K562 (cell line): ENCODE measurements around the gene TRMT2A. TPM values are rescaled to one million over a fixed set of nuclear protein-coding genes. Genes with fewer than 3 reads are reported as not detected.

Experiments used
- ARNT ChIP-seq, 2 experiments: fragments of 450-650 bp; IDR thresholded peaks; 2 replicates each; pipeline ENCODE4 v1.6.1; 2016; ENCODE audit warnings: mild to moderate bottlenecking in 1 of 2
- CAMTA2 ChIP-seq: fragments of 250-450 bp; sonication (Bioruptor Pico); conservative IDR thresholded peaks from 2 replicates; pipeline ENCODE4 v1.5.1; 2022
- CC2D1A ChIP-seq: fragments of 450-650 bp; IDR thresholded peaks from 2 replicates; pipeline ENCODE4 v1.6.1; 2017; ENCODE audit warnings: mild to moderate bottlenecking
- DPF2 ChIP-seq: fragments of 450-650 bp; IDR thresholded peaks from 2 replicates; pipeline ENCODE4 v1.6.1; 2016
- FOXP1 ChIP-seq: sonication (generic); formaldehyde crosslinking; IDR thresholded peaks from 2 replicates; pipeline ENCODE4 v1.8.0; 2022; ENCODE audit warnings: mild to moderate bottlenecking, missing genetic modification reagents
- HSF4 ChIP-seq: fragments of 250-450 bp; sonication (Bioruptor Pico); IDR thresholded peaks from 2 replicates; pipeline ENCODE4 v2.1.2; 2022; ENCODE audit warnings: mild to moderate bottlenecking, moderate library complexity, borderline replicate concordance
- L3MBTL2 ChIP-seq: fragments of 450-650 bp; IDR thresholded peaks from 2 replicates; pipeline ENCODE4 v1.6.1; 2016; ENCODE audit warnings: mild to moderate bottlenecking, moderate library complexity
- MCM7 ChIP-seq, 2 experiments: fragments of 450-650 bp; IDR thresholded peaks; 2 replicates each; pipeline ENCODE4 v1.6.1; 2016 to 2018
- MIER1 ChIP-seq: fragments of 450-650 bp; IDR thresholded peaks from 2 replicates; pipeline ENCODE4 v1.6.1; 2016; ENCODE audit warnings: antibody characterized with exemption, mild to moderate bottlenecking, low read depth
- PTBP1 ChIP-seq: fragments of 200-400 bp; formaldehyde crosslinking; IDR thresholded peaks from 2 replicates; pipeline ENCODE4 v1.6.1; 2017; ENCODE audit warnings: low read depth, low read length
- RB1 ChIP-seq: fragments of 450-650 bp; IDR thresholded peaks from 2 replicates; pipeline ENCODE4 v1.6.1; 2017; ENCODE audit warnings: low read depth, mild to moderate bottlenecking
- RBBP5 ChIP-seq: fragments of 200-600 bp; sonication (generic); IDR thresholded peaks from 2 replicates; pipeline ENCODE4 v1.6.1; 2012; ENCODE audit warnings: borderline replicate concordance, mild to moderate bottlenecking, low read length, control low read depth, inconsistent platforms; ENCODE audit not compliant: insufficient read depth, poor library complexity, severe bottlenecking
- RNF219 ChIP-seq: fragments of 250-450 bp; sonication (Bioruptor Pico); IDR thresholded peaks from 2 replicates; pipeline ENCODE4 v1.5.0; 2022; ENCODE audit warnings: mild to moderate bottlenecking
- TOE1 ChIP-seq, 2 experiments: fragments of 450-650 bp in 1 of 2; sonication (generic) in 1 of 2; formaldehyde crosslinking in 1 of 2; IDR thresholded peaks; 2 replicates each; pipeline versions ENCODE4 v1.7.1 to v1.8.0; 2016 to 2022; ENCODE audit warnings: borderline replicate concordance in 2 of 2, mild to moderate bottlenecking in 2 of 2, antibody characterized with exemption in 1 of 2, inconsistent platforms in 1 of 2, low read depth in 1 of 2, missing genetic modification reagents in 1 of 2, moderate library complexity in 1 of 2
- ZNF165 ChIP-seq: fragments of 250-450 bp; sonication (Bioruptor Pico); IDR thresholded peaks from 2 replicates; pipeline ENCODE4 v1.4.0; 2020; ENCODE audit warnings: borderline replicate concordance
- ZNF311 ChIP-seq: fragments of 250-450 bp; sonication (Bioruptor Pico); IDR thresholded peaks from 2 replicates; pipeline ENCODE4 v1.4.0; 2020; ENCODE audit warnings: mild to moderate bottlenecking, moderate library complexity
- ZNF445 ChIP-seq: fragments of 250-450 bp; sonication (Bioruptor Pico); IDR thresholded peaks from 2 replicates; pipeline ENCODE4 v1.4.0; 2020; ENCODE audit warnings: low read depth, mild to moderate bottlenecking, moderate library complexity
- ZNF764 ChIP-seq: fragments of 250-450 bp; sonication (Bioruptor Pico); IDR thresholded peaks from 2 replicates; pipeline ENCODE4 v1.4.0; 2020; ENCODE audit warnings: low read depth, mild to moderate bottlenecking, moderate library complexity
- polyA plus RNA-seq, 8 experiments: library from polyadenylated mRNA; depleted of rRNA in 4 of 8; stranded (reverse) in 5 of 8; unstranded in 3 of 8; fragments of >200 nt; fragmentation: Nextera tagmentation in 2 of 8; fragmentation: Illumina TruSeq in 1 of 8; extraction: Ambion mirVana in 2 of 8; extraction: Trizol in 1 of 8; gene quantifications; 2 replicates each; pipeline versions ENCODE4 v1.2.1 to v1.2.3, GENCODE V29; 2011 to 2014; ENCODE audit warnings: inconsistent platforms in 1 of 8, missing spikeins in 1 of 8
- total RNA-seq, 7 experiments: library from RNA; depleted of rRNA in 6 of 7; stranded (reverse); fragments of >200 nt in 6 of 7; fragmentation: Illumina TruSeq in 2 of 7; extraction: Trizol in 2 of 7; gene quantifications; 2 replicates each; pipeline versions ENCODE4 v1.2.1 to v1.2.3, GENCODE V29; 2011 to 2021; ENCODE audit warnings: low replicate concordance in 1 of 7
- TF ChIP-seq, protein P1 (sequence below): fragments of 250-450 bp; sonication (Bioruptor Pico); IDR thresholded peaks from 2 replicates; pipeline ENCODE4 v1.6.1; 2021; ENCODE audit warnings: mild to moderate bottlenecking
- TF ChIP-seq, protein P2 (sequence below): sonication (generic); formaldehyde crosslinking; IDR thresholded peaks from 2 replicates; pipeline ENCODE4 v1.8.0; 2022; ENCODE audit warnings: missing genetic modification reagents, mild to moderate bottlenecking, borderline replicate concordance
- TF ChIP-seq, protein P3 (sequence below): fragments of 450-650 bp; IDR thresholded peaks from 2 replicates; pipeline ENCODE4 v1.7.1; 2018; ENCODE audit warnings: mild to moderate bottlenecking, low read depth; ENCODE audit not compliant: partially characterized antibody

TRMT2A gene
- total and polyA plus RNA-seq, 9 of the 15 experiments (the other 6 are each of a cell fraction or from before 2014, with no cell fraction given), result 1.6 to 265 (median 140) TPM

DNA sequence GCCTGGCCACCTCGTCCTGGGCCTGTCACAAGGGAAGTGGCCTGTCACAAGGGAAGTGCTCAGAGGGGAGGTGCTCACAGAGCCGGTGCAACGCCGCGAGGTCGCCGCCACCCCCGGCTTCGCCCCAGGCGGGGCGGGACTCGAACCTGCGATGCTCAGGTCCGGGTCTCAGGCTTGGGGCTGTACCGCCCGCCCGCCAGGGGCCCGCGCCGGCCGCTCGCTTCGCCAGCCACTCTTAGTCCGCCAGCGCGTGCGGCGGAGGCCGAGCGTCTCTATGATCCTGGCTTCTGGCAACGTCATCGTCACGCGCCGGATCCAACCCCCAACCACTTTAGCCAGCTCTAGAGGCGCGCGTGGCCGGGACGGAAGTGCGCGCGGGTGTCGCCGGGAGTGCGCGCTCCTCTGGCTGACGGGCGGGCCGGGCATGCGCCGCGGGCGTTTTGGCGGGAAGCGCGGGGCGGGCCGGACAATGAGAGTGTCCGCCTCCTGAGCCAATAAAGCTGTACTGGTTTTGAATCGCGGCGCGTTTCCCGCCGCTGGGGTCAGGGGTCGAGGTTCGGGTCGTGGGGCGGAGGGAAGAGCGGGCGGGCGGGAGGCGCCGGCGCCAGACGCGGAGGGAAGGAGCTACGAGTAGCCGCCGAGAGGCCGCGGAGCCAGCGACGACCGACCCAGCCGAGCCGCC is at the start of gene TRMT2A (continued):
- TF ChIP-seq MIER1 (no peak), PTBP1 (peak; percentile 81), ZNF445 (CRISPR knock-in tag) (no peak), CAMTA2 (peak; percentile 77; the same call in 1 of the 2 replicates), FOXP1 (no peak), TOE1 (IDR thresholded peaks at IDR 0.05; ENCODE audit: borderline replicate concordance) (no peak), TOE1 (CRISPR knock-in tag; IDR thresholded peaks at IDR 0.05; ENCODE audit: borderline replicate concordance, low read depth) (no peak), DPF2 (no peak), HSF4 (CRISPR knock-in tag) (peak; percentile 86), ZNF764 (peak; percentile 98), ZNF165 (CRISPR knock-in tag) (no peak), MCM7 (IDR thresholded peaks at IDR 0.05) (no peak), ARNT (IDR thresholded peaks at IDR 0.05) (no peak), CC2D1A (no peak), L3MBTL2 (no peak), RB1 (no peak), ZNF311 (CRISPR knock-in tag) (no peak), RNF219 (CRISPR knock-in tag) (no peak), RBBP5 (peak; percentile 98)
- TF ChIP-seq, protein P1, sequence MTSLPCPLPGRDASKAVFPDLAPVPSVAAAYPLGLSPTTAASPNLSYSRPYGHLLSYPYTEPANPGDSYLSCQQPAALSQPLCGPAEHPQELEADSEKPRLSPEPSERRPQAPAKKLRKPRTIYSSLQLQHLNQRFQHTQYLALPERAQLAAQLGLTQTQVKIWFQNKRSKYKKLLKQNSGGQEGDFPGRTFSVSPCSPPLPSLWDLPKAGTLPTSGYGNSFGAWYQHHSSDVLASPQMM (CRISPR knock-in tag), result no peak
- TF ChIP-seq, protein P2, sequence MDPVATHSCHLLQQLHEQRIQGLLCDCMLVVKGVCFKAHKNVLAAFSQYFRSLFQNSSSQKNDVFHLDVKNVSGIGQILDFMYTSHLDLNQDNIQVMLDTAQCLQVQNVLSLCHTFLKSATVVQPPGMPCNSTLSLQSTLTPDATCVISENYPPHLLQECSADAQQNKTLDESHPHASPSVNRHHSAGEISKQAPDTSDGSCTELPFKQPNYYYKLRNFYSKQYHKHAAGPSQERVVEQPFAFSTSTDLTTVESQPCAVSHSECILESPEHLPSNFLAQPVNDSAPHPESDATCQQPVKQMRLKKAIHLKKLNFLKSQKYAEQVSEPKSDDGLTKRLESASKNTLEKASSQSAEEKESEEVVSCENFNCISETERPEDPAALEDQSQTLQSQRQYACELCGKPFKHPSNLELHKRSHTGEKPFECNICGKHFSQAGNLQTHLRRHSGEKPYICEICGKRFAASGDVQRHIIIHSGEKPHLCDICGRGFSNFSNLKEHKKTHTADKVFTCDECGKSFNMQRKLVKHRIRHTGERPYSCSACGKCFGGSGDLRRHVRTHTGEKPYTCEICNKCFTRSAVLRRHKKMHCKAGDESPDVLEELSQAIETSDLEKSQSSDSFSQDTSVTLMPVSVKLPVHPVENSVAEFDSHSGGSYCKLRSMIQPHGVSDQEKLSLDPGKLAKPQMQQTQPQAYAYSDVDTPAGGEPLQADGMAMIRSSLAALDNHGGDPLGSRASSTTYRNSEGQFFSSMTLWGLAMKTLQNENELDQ, result no peak
- TF ChIP-seq, protein P3, sequence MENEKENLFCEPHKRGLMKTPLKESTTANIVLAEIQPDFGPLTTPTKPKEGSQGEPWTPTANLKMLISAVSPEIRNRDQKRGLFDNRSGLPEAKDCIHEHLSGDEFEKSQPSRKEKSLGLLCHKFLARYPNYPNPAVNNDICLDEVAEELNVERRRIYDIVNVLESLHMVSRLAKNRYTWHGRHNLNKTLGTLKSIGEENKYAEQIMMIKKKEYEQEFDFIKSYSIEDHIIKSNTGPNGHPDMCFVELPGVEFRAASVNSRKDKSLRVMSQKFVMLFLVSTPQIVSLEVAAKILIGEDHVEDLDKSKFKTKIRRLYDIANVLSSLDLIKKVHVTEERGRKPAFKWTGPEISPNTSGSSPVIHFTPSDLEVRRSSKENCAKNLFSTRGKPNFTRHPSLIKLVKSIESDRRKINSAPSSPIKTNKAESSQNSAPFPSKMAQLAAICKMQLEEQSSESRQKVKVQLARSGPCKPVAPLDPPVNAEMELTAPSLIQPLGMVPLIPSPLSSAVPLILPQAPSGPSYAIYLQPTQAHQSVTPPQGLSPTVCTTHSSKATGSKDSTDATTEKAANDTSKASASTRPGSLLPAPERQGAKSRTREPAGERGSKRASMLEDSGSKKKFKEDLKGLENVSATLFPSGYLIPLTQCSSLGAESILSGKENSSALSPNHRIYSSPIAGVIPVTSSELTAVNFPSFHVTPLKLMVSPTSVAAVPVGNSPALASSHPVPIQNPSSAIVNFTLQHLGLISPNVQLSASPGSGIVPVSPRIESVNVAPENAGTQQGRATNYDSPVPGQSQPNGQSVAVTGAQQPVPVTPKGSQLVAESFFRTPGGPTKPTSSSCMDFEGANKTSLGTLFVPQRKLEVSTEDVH, result no peak
